Measurements from ENCODE around the gene DLX2. TPM values are rescaled to one million over a fixed set of nuclear protein-coding genes. Genes with fewer than 3 reads are reported as not detected.
"Not testable (repeated sequence)": the region's sequence is repeated elsewhere in the genome, so short reads cannot be mapped to it uniquely, and the experiment has no call there.

DLX2 gene
- total RNA-seq (under 1 TPM in 4 of 9 donors, not detected in 5; 0.06 to 0.49 (median 0.21) TPM), polyA plus RNA-seq (under 1 TPM; 0.07 to 0.32 (median 0.13) TPM)
- long read RNA-seq, donor 1 = 0 reads
- long read RNA-seq, donor 2 = 0 reads
- long read RNA-seq, donor 3 = 0 reads
- long read RNA-seq, donor 4 = 0 reads
- long read RNA-seq, donor 5 = 0 reads
- long read RNA-seq, donor 6 = 0 reads
- long read RNA-seq, donor 7 = 0 reads
- long read RNA-seq, donor 8 = 0 reads
- long read RNA-seq, donor 9 = 0 reads
- long read RNA-seq, donor 10 = 0 reads

- 1 to 3% (median 1%) methylated on average over 7 to 74 of the region's 74 CpGs for WGBS, 4 donors
- H3K4me3 ChIP-seq = peak within 1 kb of the TSS in 2 of 4 donors; percentile 27 to 57
- H3K9me3 ChIP-seq (replicated peaks in 1 of 3) = no peaks in the 10 kb centered on the region
- H3K36me3 ChIP-seq (replicated peaks in 1 of 2) = no peaks in the 10 kb centered on the region
- intact Hi-C loops (cut with DNase I) = loop anchor here (5.0 to 10.0 kb wide), 5 partner anchors 100 to 528 kb away; no protein-coding TSS in a partner anchor
- H3K4me1 ChIP-seq (replicated peaks in 1 of 2) = peaks cover 16 to 45% of the 10 kb centered on the region in 2 donors
- peaks cover 93% of the 10 kb centered on the region for H3K27me3 ChIP-seq
- peak; percentile 68 to 92 (median 77) for DNase-seq
- no peak for TF ChIP-seq CTCF (IDR thresholded peaks at IDR 0.05)
- no peak for TF ChIP-seq POLR2A (IDR thresholded peaks at IDR 0.05)
- H3K27ac ChIP-seq = peak within 1 kb of the TSS in 1 of 5 donors; percentile 43
Measured at GRCh38 chr2:172102391-172103359, at the start of gene DLX2. Gene DLX2 (minus strand): TSS chr2:172102900. CDS start chr2:172102538, 362 bp downstream.

GRCh38 chr2:172147944-172148650 is 45.4 kb upstream of the DLX2 start:
- 73 to 80% (median 77%) methylated on average over 11 of the region's 11 CpGs for WGBS, 4 donors
- Histone ChIP-seq H3K27me3 (no peaks in the 10 kb centered on the region), H3K36me3 (replicated peaks in 1 of 2) (no peaks in the 10 kb centered on the region), H3K4me1 (replicated peaks in 1 of 2) (no peaks in the 10 kb centered on the region), H3K27ac (no peak overlapping the region), H3K9me3 (replicated peaks in 1 of 3) (no peaks in the 10 kb centered on the region), H3K4me3 (no peak overlapping the region)
- TF ChIP-seq CTCF (IDR thresholded peaks at IDR 0.05) = no peak
- no peak for TF ChIP-seq POLR2A (IDR thresholded peaks at IDR 0.05)
- intact Hi-C loops (cut with DNase I) = no loop called here
- no peak for DNase-seq

- intact Hi-C loops (cut with DNase I) = no loop called here
- H3K27ac ChIP-seq = no peak overlapping the region
- DNase-seq = no peak
Measured at GRCh38 chr2:172143817-172144216, 41.1 kb upstream of the DLX2 start.

GRCh38 chr2:172138727-172139126 is 36.0 kb upstream of the DLX2 start:
- intact Hi-C loops (cut with DNase I); H3K27me3 ChIP-seq; H3K36me3 ChIP-seq (replicated peaks in 1 of 2); H3K9me3 ChIP-seq (replicated peaks in 1 of 3); H3K4me3 ChIP-seq; DNase-seq; H3K27ac ChIP-seq; H3K4me1 ChIP-seq (replicated peaks in 1 of 2): not testable (repeated sequence)
- WGBS, 4 donors = 65 to 76% (median 70%) methylated on average over 1 of the region's 1 CpG

More at GRCh38 chr2:172143817-172144216, 41.1 kb upstream of the DLX2 start:
- no peaks in the 10 kb centered on the region for H3K27me3 ChIP-seq
- no peaks in the 10 kb centered on the region for H3K36me3 ChIP-seq (replicated peaks in 1 of 2)
- no peak overlapping the region for H3K4me3 ChIP-seq
- H3K4me1 ChIP-seq (replicated peaks in 1 of 2) = no peaks in the 10 kb centered on the region
- H3K9me3 ChIP-seq (replicated peaks in 1 of 3) = no peaks in the 10 kb centered on the region
- TF ChIP-seq CTCF (IDR thresholded peaks at IDR 0.05) = no peak
- no peak for TF ChIP-seq POLR2A (IDR thresholded peaks at IDR 0.05)

All from adrenal gland (tissue), 19 donors.